ENCODE data around the gene ERC2.

Gene ERC2

GRCh38 chr3:55958605-55959004 is 509.7 kb downstream of the ERC2 start:
- no peak for DNase-seq (ENCODE audit: low read depth)
- no peak for TF ChIP-seq CTCF (IDR thresholded peaks at IDR 0.05; ENCODE audit: control insufficient read depth, extremely low read depth, insufficient read depth)
- H3K4me3 ChIP-seq (ENCODE audit: low read depth, low read length) = no peak overlapping the region

GRCh38 chr3:55955891-55956477 is 512.3 kb downstream of the ERC2 start:
- DNase-seq (ENCODE audit: low read depth) = no peak
- no peak overlapping the region for H3K4me3 ChIP-seq (ENCODE audit: low read depth, low read length)
- no peak for TF ChIP-seq CTCF (IDR thresholded peaks at IDR 0.05; ENCODE audit: control insufficient read depth, extremely low read depth, insufficient read depth)

DNA sequence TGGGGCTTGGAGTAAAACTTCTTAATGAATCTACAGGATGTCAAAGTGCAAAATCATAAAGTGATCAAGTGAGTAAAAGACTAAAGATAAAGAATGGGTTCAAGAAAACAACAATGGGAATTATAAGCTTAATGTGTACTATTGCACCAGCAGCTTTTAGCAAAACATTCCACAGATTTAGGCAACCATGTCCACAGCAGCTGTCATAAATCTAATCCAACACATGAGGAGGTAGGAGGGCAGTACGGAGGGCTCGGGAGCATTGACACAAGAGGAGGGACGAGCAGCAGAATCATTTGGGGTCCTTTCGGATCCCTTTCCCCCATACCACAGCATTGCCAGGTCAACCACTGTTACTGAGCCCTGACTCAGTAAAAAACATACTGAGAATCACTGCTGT is 516.9 kb downstream of the ERC2 start:
- no peak for DNase-seq (ENCODE audit: low read depth)
- H3K4me3 ChIP-seq (ENCODE audit: low read depth, low read length) = no peak overlapping the region
- no peak for TF ChIP-seq CTCF (IDR thresholded peaks at IDR 0.05; ENCODE audit: control insufficient read depth, extremely low read depth, insufficient read depth)

- no peak overlapping the region for H3K4me3 ChIP-seq (ENCODE audit: low read depth, low read length)
- DNase-seq (ENCODE audit: low read depth) = no peak
- TF ChIP-seq CTCF (IDR thresholded peaks at IDR 0.05; ENCODE audit: control insufficient read depth, extremely low read depth, insufficient read depth) = no peak
Observed at GRCh38 chr3:55947406-55947805, 520.9 kb downstream of the ERC2 start.

- H3K4me3 ChIP-seq (ENCODE audit: low read depth, low read length) = no peak overlapping the region
- TF ChIP-seq CTCF (IDR thresholded peaks at IDR 0.05; ENCODE audit: control insufficient read depth, extremely low read depth, insufficient read depth) = no peak
- no peak for DNase-seq (ENCODE audit: low read depth)
Observed at GRCh38 chr3:55946574-55947160, 521.6 kb downstream of the ERC2 start.

GRCh38 chr3:55942868-55943267 is 525.4 kb downstream of the ERC2 start:
- no peak overlapping the region for H3K4me3 ChIP-seq (ENCODE audit: low read depth, low read length)
- TF ChIP-seq CTCF (IDR thresholded peaks at IDR 0.05; ENCODE audit: control insufficient read depth, extremely low read depth, insufficient read depth) = no peak
- no peak for DNase-seq (ENCODE audit: low read depth)

DNA sequence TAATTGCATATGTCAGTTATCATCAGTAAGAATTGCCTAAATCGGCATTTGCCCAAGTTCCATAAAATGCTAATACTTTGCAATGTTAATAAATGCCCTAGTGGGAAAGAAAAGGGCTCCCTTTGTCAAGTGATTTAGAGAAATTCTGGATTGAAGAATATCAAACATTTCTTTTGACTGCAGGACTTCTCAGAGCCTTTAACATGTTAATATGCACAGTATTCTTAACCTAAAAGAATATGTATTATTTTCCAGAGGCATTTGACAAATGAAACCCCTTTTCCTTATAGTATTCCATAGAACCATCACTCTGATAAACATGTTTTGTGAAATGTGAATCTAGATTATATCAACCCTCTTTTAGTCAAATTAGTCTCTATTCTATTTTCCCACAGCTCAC is 529.0 kb downstream of the ERC2 start:
- no peak overlapping the region for H3K4me3 ChIP-seq (ENCODE audit: low read depth, low read length)
- no peak for TF ChIP-seq CTCF (IDR thresholded peaks at IDR 0.05; ENCODE audit: control insufficient read depth, extremely low read depth, insufficient read depth)
- DNase-seq (ENCODE audit: low read depth) = no peak

Measured in LNCaP clone FGC (cell line).